Neuronal stem cell (in vitro differentiated cells): ENCODE results near the gene WDR18.
A peak's percentile ranks its signal among the peaks of the same experiment; 100 is the strongest.

ENCODE experiments used
- DNase-seq: peaks from one replicate; pipeline ENCODE4 v3.0.0-alpha.2; 2013; ENCODE audit warnings: low spot score
- H2AFZ ChIP-seq: one replicate; pipeline ENCODE4 v1.6.1; 2013; ENCODE audit warnings: mild to moderate bottlenecking, low read length, inconsistent platforms
- H2AK5ac ChIP-seq: 2 replicates; pipeline ENCODE4 v1.6.1; 2013; ENCODE audit warnings: low read depth, mild to moderate bottlenecking, inconsistent platforms, low read length, moderate library complexity, mixed read lengths
- H2BK120ac ChIP-seq: 2 replicates; pipeline ENCODE4 v1.6.1; 2013; ENCODE audit warnings: low read depth, mild to moderate bottlenecking, inconsistent platforms, low read length, moderate library complexity, mixed read lengths
- H2BK12ac ChIP-seq: one replicate; pipeline ENCODE4 v1.6.1; 2013; ENCODE audit warnings: low read length, inconsistent platforms
- H2BK15ac ChIP-seq: 2 replicates; pipeline ENCODE4 v1.6.1; 2013; ENCODE audit warnings: mild to moderate bottlenecking, low read length, inconsistent platforms, mixed read lengths
- H2BK5ac ChIP-seq: one replicate; pipeline ENCODE4 v1.6.1; 2013; ENCODE audit warnings: inconsistent platforms, mild to moderate bottlenecking, low read length, moderate library complexity
- H3K14ac ChIP-seq: one replicate; pipeline ENCODE4 v1.6.1; 2013; ENCODE audit warnings: low read length, inconsistent platforms
- H3K18ac ChIP-seq: 2 replicates; pipeline ENCODE4 v1.6.1; 2013; ENCODE audit warnings: low read length, inconsistent platforms
- H3K23ac ChIP-seq: 2 replicates; pipeline ENCODE4 v1.6.1; 2013; ENCODE audit warnings: low read depth, mild to moderate bottlenecking, mixed read lengths, low read length, inconsistent platforms; ENCODE audit not compliant: poor library complexity
- H3K27ac ChIP-seq: replicated peaks from 3 replicates; pipeline ENCODE4 v1.5.1; 2013; ENCODE audit warnings: low read length, inconsistent platforms
- H3K27me3 ChIP-seq, 3 experiments: 2 replicates each; pipeline ENCODE4 v1.6.1; 2013; ENCODE audit warnings: low read length in 3 of 3, mild to moderate bottlenecking in 2 of 3, inconsistent platforms in 1 of 3, low read depth in 1 of 3, mixed read lengths in 1 of 3, moderate library complexity in 1 of 3; ENCODE audit not compliant: control insufficient read depth in 3 of 3, insufficient read depth in 3 of 3
- H3K36me3 ChIP-seq, 2 donors: replicated peaks in 1 of 2; 2 replicates each; pipeline ENCODE4 v1.6.1; 2013; ENCODE audit warnings: low read length in 2 of 2; ENCODE audit not compliant: control insufficient read depth in 2 of 2, insufficient read depth in 2 of 2
- H3K4ac ChIP-seq: 2 replicates; pipeline ENCODE4 v1.6.1; 2013; ENCODE audit warnings: inconsistent platforms, mild to moderate bottlenecking, low read length, moderate library complexity
- H3K4me1 ChIP-seq, 2 donors: 1 replicate in 1 of 2; 2 replicates in 1 of 2; pipeline ENCODE4 v1.6.1; 2013; ENCODE audit warnings: low read length in 2 of 2, low read depth in 1 of 2; ENCODE audit not compliant: control insufficient read depth in 2 of 2, insufficient read depth in 1 of 2
- H3K4me2 ChIP-seq: one replicate; pipeline ENCODE4 v1.6.1; 2013; ENCODE audit warnings: mild to moderate bottlenecking, low read length, inconsistent platforms; ENCODE audit not compliant: insufficient read depth, poor library complexity, severe bottlenecking
- H3K4me3 ChIP-seq, 2 donors: 2 replicates each; pipeline ENCODE4 v1.5.1; 2013; ENCODE audit warnings: low read length in 2 of 2, mild to moderate bottlenecking in 2 of 2, inconsistent platforms in 1 of 2, moderate library complexity in 1 of 2
- H3K79me1 ChIP-seq: one replicate; pipeline ENCODE4 v1.6.1; 2013; ENCODE audit warnings: low read depth, mild to moderate bottlenecking, inconsistent platforms, low read length, moderate library complexity
- H3K9ac ChIP-seq: one replicate; pipeline ENCODE4 v1.6.1; 2013; ENCODE audit warnings: mild to moderate bottlenecking, low read depth, low read length, inconsistent platforms; ENCODE audit not compliant: poor library complexity
- H3K9me3 ChIP-seq, 2 donors: replicated peaks in 1 of 2; 2 replicates each; pipeline versions ENCODE3 to v1.6.1; 2013; ENCODE audit warnings: low read length in 2 of 2, mild to moderate bottlenecking in 2 of 2, inconsistent platforms in 1 of 2, low read depth in 1 of 2, mixed read lengths in 1 of 2, moderate library complexity in 1 of 2; ENCODE audit not compliant: control insufficient read depth in 2 of 2, insufficient read depth in 1 of 2
- H4K8ac ChIP-seq: one replicate; pipeline ENCODE4 v1.6.1; 2013; ENCODE audit warnings: low read depth, mild to moderate bottlenecking, inconsistent platforms, low read length, moderate library complexity
- H4K91ac ChIP-seq: one replicate; pipeline ENCODE4 v1.6.1; 2013; ENCODE audit warnings: low read length, low read depth, mild to moderate bottlenecking, inconsistent platforms; ENCODE audit not compliant: poor library complexity
- WGBS, 2 donors: extraction: QIAGEN DNeasy Blood & Tissue Kit; methylation state at CpG; one replicate each; pipeline ENCODE4 v1.1.7; 2013; ENCODE audit warnings: missing lambda C conversion rate in 2 of 2, mixed read lengths in 1 of 2; ENCODE audit not compliant: insufficient read length in 2 of 2, insufficient replicate concordance in 1 of 2; ENCODE audit errors: extremely low coverage in 2 of 2; 5-methylcytosine and 5-hydroxymethylcytosine counted together

Gene WDR18

DNA sequence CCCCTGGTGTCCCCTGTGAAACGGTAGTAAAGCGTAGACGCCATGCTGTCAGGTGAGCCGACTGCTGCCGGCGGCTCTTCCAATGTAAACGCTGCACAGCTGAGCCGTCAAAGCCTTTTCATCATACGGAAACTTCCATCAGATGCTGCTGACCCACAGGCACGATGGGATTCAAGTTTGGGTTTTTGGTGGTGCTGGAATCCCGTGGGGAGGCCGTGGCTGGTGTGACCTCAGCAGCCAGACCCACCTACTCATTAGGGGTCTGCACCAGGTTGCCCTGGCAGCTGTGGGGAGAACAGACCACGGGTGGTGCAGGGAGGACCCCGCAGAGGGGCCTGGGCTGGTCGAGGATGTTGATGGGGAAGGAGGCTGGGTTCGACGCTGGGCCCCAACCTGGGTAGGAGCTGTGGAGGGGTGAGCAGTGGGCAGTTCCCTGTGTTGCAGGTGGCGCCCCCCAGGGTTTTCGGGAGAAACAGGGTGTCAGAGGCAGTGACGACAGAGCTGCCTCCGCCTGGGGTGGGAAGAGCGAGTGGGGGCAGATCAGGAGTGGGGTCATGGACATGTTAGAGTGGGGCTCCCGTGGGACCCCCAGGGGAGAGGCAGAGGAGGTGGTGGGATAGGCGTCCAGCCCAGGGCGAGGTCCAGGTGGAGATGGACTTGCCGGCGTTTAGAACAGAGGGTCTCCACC, 22.7 kb downstream of the WDR18 start:
- H3K9ac ChIP-seq = no peak overlapping the region
- H3K4ac ChIP-seq = no peak overlapping the region
- H3K14ac ChIP-seq = no peak overlapping the region
- H3K4me3 ChIP-seq = no peak overlapping the region
- H3K4me1 ChIP-seq = no peaks in the 10 kb centered on the region
- no CpG with 5 or more reads among the region's 27 CpGs for WGBS, 2 donors
- H3K36me3 ChIP-seq = peaks cover 13 to 14% of the 10 kb centered on the region in 2 donors
- H2BK15ac ChIP-seq = no peak overlapping the region
- H3K27me3 ChIP-seq = no peaks in the 10 kb centered on the region
- no peak for DNase-seq
- peak overlapping the region; percentile 31 for H3K23ac ChIP-seq
- H4K8ac ChIP-seq = no peak overlapping the region
- no peak overlapping the region for H3K27ac ChIP-seq
- no peak overlapping the region for H3K4me2 ChIP-seq
- H4K91ac ChIP-seq = no peak overlapping the region
- H3K79me1 ChIP-seq = peaks cover 2% of the 10 kb centered on the region
- H2BK12ac ChIP-seq = peak overlapping the region; percentile 73
- no peak overlapping the region for H2AFZ ChIP-seq
- peaks cover 0 to 4% of the 10 kb centered on the region in 2 donors for H3K9me3 ChIP-seq
- H3K18ac ChIP-seq = no peak overlapping the region
- peak overlapping the region; percentile 46 for H2AK5ac ChIP-seq
- H2BK120ac ChIP-seq = no peak overlapping the region
- H2BK5ac ChIP-seq = peak overlapping the region; percentile 39

DNA sequence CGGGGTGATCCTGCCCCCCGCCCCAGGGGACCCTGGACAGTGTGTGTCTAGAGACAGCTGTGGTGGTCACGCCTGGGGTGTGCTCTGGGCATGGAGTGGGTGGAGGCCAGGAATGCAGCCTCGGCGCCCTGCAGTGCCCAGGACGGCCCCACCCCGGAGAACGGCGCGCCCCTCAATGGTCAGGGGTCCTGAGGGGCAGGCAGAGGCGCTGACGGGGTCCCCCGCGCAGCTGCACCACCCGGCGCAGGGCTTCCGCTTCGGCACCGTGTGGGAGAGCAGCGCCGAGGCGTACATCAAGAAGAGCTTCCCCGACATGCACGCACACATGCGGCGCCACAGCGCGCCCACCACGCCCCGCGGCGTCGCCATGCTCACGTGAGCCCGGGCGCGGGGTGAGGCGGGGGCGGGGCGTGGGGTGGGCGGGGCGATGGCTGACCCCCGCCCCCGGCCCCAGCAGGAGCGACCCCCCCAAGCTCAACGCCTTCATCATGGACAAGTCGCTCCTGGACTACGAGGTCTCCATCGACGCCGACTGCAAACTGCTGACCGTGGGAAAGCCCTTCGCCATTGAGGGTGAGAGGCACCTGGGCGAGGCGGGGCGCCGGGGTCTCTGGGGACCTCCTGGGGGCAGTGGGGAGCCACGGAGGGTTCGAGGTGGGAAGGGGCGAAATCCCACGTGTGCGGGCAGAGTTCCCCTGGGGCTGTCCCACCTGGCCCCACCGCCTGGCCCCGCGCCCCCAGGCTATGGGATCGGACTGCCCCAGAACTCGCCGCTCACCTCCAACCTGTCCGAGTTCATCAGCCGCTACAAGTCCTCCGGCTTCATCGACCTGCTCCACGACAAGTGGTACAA, 23.5 kb downstream of the WDR18 start:
- Histone ChIP-seq H3K79me1 (peaks cover 6% of the 10 kb centered on the region), H3K36me3 (peaks cover 18 to 22% of the 10 kb centered on the region in 2 donors), H3K4me1 (no peaks in the 10 kb centered on the region), H2BK15ac (no peak overlapping the region), H2BK120ac (no peak overlapping the region), H3K23ac (peak overlapping the region; percentile 31), H3K4me2 (no peak overlapping the region), H3K4me3 (no peak overlapping the region), H2AFZ (no peak overlapping the region), H4K8ac (no peak overlapping the region), H3K14ac (no peak overlapping the region), H2AK5ac (no peak overlapping the region), H3K27ac (no peak overlapping the region), H3K4ac (no peak overlapping the region), H3K27me3 (no peaks in the 10 kb centered on the region), H2BK12ac (no peak overlapping the region), H3K18ac (no peak overlapping the region), H3K9me3 (peaks cover 0 to 4% of the 10 kb centered on the region in 2 donors), H4K91ac (no peak overlapping the region), H3K9ac (no peak overlapping the region), H2BK5ac (peak overlapping the region; percentile 39)
- DNase-seq = no peak
- no CpG with 5 or more reads among the region's 73 CpGs for WGBS, 2 donors

DNA sequence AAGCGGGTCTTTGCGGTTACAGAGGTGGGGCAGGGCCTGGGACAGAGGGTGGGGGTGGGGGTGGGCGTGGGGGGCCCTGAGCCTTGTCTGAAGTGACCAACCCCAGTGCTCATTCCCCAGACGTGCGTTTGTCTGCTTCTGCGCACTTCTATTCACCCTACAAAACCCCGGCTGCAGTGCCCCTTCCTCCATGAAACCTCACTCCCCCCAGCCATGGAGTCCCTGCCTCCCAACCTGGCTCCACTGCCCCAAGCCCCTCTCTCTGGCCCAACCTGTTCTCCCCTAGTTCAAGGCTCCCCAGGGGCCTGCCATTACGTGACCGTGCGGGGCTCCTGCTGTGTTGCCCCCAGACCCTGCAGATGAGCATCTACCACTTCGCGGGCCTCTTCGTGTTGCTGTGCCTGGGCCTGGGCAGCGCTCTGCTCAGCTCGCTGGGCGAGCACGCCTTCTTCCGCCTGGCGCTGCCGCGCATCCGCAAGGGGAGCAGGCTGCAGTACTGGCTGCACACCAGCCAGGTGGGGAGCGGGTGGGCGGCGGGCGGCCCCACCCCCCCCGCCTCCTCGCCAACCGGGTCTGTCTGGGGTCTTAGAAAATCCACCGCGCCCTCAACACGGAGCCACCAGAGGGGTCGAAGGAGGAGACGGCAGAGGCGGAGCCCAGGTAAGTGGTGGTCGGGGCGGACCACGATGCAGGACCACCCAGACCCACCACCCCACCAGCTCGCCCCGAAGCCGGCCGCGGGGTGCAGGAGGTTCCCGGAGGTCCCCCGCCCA, 24.3 kb downstream of the WDR18 start:
- no peak overlapping the region for H3K4me3 ChIP-seq
- H3K36me3 ChIP-seq = peaks cover 24 to 30% of the 10 kb centered on the region in 2 donors
- H3K14ac ChIP-seq = no peak overlapping the region
- H3K18ac ChIP-seq = no peak overlapping the region
- no peak overlapping the region for H3K4me2 ChIP-seq
- H2BK15ac ChIP-seq = no peak overlapping the region
- H2AK5ac ChIP-seq = peak overlapping the region; percentile 35
- no peak overlapping the region for H2BK12ac ChIP-seq
- H2BK5ac ChIP-seq = no peak overlapping the region
- peaks cover 0 to 4% of the 10 kb centered on the region in 2 donors for H3K9me3 ChIP-seq
- no peak overlapping the region for H2AFZ ChIP-seq
- H3K23ac ChIP-seq = peak overlapping the region; percentile 17
- no peak overlapping the region for H4K8ac ChIP-seq
- H4K91ac ChIP-seq = no peak overlapping the region
- no peak overlapping the region for H3K27ac ChIP-seq
- no CpG with 5 or more reads among the region's 45 CpGs for WGBS, 2 donors
- no peak overlapping the region for H3K9ac ChIP-seq
- no peak overlapping the region for H3K4ac ChIP-seq
- no peak overlapping the region for H2BK120ac ChIP-seq
- H3K27me3 ChIP-seq = no peaks in the 10 kb centered on the region
- H3K4me1 ChIP-seq = no peaks in the 10 kb centered on the region
- peaks cover 11% of the 10 kb centered on the region for H3K79me1 ChIP-seq
- DNase-seq = no peak
